GM08714 (cell line): ENCODE results near the gene RAG2.
"Not testable (repeated sequence)": the region's sequence is repeated elsewhere in the genome, so short reads cannot be mapped to it uniquely, and the experiment has no call there.

ENCODE experiments used
- H3K4me3 ChIP-seq: fragments of 200-500 bp; sonication (Bioruptor generic); 2 replicates; pipeline ENCODE4 v1.5.1; 2014; ENCODE audit warnings: mild to moderate bottlenecking, low read length, inconsistent platforms
- ZNF274 ChIP-seq: IDR thresholded peaks from 2 replicates; pipeline ENCODE4 v1.6.1; 2012; ENCODE audit warnings: mild to moderate bottlenecking, low read depth, low read length

The RAG2 gene

DNA sequence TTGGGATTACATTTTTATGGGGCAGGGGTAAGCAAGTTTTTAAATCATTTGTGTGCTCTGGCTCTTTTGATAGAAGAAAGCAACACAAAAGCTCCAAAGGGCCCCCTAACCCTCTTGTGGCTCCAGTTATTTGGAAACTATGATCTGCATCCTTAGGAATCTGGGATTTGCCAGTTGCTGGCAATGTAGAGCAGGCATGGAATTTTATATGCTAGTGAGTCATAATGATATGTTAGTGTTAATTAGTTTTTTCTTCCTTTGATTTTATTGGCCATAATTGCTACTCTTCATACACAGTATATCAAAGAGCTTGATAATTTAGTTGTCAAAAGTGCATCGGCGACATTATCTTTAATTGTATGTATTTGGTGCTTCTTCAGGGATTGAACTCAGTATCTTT, 20.2 kb downstream of the RAG2 start:
- no peak overlapping the region for H3K4me3 ChIP-seq
- TF ChIP-seq ZNF274: no peak

DNA sequence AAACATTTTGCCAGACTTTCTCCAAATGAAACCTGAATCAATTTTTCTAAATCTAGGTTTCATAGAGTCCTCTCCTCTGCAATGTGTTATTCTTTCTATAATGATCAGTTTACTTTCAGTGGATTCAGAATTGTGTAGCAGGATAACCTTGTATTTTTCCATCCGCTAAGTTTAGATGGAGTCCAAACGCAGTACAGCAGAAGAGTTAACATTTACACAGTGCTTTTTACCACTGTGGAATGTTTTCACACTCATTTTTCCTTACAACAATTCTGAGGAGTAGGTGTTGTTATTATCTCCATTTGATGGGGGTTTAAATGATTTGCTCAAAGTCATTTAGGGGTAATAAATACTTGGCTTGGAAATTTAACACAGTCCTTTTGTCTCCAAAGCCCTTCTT, 20.7 kb downstream of the RAG2 start:
- no peak for TF ChIP-seq ZNF274
- no peak overlapping the region for H3K4me3 ChIP-seq

DNA sequence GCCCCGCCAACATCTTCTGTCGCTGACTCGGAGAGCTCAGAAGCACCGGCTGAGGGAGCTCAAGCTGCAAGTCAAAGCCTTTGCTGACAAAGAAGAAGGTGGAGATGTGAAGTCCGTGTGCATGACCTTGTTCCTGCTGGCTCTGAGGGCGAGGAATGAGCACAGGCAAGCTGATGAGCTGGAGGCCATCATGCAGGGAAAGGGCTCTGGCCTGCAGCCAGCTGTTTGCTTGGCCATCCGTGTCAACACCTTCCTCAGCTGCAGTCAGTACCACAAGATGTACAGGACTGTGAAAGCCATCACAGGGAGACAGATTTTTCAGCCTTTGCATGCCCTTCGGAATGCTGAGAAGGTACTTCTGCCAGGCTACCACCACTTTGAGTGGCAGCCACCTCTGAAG, 23.6 kb downstream of the RAG2 start:
- no peak for TF ChIP-seq ZNF274
- no peak overlapping the region for H3K4me3 ChIP-seq

DNA sequence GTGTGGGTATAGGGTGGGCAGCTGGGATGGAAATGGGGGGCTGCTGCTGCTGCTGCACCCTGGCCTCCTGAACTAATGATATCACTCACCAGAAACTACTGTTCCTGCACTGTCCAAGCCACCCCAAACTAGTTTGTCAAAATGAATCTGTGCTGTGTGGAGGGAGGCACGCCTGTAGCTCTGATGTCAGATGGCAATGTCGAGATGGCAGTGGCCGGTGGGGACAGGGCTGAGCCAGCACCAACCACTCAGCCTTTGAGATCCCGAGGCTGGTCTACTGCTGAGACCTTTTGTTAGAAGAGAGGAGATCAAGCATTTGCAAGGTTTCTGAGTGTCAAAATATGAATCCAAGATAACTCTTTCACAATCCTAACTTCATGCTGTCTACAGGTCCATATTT, 28.9 kb downstream of the RAG2 start:
- no peak overlapping the region for H3K4me3 ChIP-seq
- TF ChIP-seq ZNF274: no peak

DNA sequence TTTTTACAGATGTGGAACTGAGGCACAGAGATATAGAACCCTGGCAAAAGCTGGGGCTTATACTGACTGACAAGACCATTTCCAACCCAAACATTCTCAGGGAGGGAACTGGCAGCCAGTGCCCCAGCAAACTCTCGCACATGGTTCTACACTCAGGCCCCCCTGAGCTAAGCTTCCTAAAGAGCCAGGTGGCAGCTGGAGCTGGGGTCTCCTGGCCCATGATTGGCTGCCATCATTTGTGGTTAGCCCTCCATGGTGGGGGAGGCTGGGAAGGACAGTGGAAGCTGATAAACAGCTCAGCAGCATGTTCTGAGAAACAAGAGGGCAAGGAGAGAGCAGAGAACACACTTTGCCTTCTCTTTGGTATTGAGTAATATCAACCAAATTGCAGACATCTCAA, 30.3 kb downstream of the RAG2 start, which contains the start of gene RAG1:
Gene RAG1 (plus strand): TSS at position 314 of the 400 bp plus-strand sequence. CDS start 5,298 bp downstream, outside the sequence.
- TF ChIP-seq ZNF274: no peak

DNA sequence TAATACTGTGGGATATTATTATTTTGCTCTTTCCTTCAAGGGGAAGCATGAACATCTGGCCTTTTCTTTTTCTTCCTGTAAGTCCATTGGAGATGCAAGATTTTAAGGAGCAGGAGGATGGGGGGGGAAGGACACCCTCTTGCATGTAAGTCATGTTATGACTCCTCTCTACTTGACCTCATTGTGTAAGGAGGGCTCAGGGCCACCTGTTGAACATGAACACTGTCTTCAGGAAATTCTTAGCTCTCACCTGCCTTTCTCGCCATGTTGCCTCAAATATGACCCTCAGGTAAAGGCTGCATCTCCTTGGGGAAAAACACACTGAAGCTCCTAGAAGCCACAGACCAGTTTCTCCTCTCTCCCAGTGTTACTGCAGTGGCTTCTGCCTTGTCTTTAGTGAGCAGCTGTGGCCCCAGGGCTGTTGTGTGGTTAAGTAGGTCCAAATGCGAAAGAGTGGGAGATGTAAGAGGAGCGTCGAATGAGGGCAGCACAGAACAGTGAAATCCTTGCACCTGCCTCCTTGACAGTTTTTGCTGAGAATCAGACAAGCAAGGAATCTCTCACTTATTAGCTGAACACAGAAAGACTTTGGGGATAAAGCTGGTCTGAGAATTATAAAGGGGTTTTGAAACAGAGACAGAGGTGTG, 31.5 kb downstream of the RAG2 start:
- no peak overlapping the region for H3K4me3 ChIP-seq
- TF ChIP-seq ZNF274: no peak

More for the DNA sequence above, 30.3 kb downstream of the RAG2 start, which contains the start of gene RAG1:
- no peak within 1 kb of the TSS for H3K4me3 ChIP-seq

DNA sequence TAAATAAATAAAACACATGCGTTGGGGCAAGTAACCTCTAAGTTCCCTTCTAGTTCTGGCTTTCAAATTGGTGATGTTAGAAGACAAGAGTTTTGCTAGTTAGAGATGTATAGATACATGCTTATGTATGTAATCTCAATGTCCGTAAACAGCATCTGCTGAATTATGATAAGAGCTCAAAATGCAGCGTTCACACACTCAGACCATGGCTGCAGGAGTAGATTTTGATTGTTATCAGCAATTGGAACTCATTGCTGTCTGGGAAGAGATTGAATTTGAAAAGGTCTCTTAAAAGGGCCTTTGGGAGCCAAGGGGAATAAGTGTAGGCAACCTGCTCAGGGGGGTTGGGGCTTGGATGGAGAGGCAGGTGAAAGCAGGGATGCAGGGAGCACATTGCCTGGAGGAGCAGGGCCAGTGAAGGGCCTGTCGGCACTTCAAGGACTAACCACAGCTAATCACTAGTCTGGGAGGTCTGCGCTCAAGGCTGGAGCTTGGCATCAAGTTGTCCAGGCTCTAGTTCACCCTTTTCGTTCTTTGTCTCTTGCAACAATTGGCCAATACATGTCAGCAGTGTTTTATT, 32.9 kb downstream of the RAG2 start:
- H3K4me3 ChIP-seq: no peak overlapping the region
- no peak for TF ChIP-seq ZNF274

DNA sequence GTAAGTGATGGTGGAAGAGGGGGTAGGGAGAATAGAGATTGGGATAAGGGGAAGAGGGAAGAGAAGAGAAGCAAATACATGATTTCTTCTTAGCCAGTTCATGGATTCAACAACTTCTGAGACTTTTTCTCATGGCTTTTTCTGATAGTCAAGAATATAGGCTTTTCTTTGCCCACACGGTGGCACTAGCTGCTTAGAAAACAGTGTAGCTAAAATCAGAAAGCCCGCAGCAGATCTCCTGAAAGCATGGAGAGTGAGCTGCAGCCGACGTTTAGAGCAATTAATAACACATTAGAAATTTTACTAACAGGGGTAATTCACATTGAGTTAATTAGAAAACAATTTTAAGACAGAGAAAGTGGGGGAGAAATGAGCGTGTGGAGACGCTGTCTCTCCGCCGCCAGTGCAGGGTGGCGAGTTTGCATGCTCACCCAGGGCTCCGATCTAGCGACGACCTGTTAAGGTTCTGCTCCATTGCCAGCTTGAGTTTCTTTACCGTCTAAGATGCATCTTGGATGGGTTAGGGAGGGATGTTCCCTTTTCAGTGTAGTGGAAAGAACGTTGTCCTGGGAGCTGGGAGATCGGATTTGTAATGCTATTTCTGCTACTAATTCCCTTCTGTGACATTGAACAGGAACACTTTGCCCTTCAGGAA, 33.5 kb downstream of the RAG2 start:
- peak overlapping the region; percentile 17; the same call in 1 of the 2 replicates for H3K4me3 ChIP-seq
- TF ChIP-seq ZNF274: no peak

DNA sequence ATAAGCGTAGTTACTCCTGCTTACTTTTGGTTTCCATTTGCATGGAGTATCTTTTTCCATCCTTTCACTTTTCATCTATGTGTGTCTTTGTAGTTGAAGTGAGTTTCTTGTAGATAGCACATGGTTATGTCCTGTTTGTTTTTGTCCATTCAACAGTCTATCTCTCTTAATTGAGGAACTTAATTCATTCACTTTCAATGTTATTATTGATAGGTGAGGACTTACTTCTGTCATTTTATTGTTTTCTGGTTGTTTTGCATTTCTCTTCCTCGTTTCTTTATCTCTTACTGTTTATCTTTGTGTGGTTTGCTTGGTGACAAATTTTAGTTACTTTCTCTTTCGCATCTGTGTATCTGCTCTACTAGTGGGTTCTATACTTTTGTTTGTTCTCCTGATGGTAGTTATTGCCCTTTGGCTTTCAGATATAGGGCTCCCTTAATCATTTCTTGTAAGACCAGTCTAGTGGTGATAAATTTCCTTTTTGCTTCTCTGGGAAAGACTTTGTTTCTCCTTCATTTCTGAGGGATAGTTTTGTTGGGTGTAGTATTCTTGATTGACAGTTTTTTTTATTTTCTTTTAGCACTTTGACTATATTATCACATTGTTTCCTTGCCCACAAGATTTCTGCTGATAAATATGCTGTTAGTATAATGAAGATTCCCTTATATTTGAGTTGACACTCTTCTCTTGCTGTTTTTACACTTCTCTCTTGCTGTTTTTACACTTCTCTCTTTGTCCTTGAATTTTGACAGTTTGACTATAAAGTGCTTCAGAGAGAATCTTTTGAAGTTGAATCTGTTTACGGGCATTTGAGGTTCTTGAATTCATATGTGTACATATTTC, 39.2 kb downstream of the RAG2 start:
- no peak overlapping the region for H3K4me3 ChIP-seq
- no peak for TF ChIP-seq ZNF274

DNA sequence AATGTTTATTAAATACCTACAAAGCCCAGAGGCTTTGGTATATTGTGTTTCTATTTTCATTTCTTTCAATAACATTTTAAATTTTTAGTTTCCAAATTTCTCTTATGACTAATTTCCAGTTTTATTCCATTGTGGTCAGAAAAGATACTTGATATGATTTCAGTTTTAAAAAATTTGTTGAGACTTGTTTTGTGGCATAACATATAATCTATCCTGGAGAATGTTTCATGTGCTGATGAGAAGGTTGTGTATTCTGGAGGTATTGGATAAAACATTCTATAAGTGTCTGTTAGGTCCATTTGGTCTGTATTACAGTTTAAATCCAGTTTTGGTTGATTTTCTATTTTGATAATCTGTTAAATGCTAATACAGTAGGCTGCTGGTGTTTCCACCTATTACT, 40.0 kb downstream of the RAG2 start:
- H3K4me3 ChIP-seq: no peak overlapping the region
- TF ChIP-seq ZNF274: no peak

DNA sequence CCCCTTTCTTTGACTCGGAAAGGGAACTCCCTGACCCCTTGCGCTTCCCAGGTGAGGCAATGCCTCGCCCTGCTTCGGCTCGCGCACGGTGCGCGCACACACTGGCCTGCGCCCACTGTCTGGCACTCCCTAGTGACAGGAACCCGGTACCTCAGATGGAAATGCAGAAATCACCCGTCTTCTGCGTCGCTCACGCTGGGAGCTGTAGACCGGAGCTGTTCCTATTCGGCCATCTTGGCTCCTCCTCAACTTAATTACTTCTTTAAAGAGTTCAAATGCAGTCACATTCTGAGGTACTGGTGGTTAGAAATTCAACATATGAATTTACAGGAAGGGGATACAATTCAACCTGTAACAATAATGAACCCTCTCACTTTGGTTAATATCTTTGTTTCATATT, 40.6 kb downstream of the RAG2 start:
- H3K4me3 ChIP-seq: not testable (repeated sequence)

DNA sequence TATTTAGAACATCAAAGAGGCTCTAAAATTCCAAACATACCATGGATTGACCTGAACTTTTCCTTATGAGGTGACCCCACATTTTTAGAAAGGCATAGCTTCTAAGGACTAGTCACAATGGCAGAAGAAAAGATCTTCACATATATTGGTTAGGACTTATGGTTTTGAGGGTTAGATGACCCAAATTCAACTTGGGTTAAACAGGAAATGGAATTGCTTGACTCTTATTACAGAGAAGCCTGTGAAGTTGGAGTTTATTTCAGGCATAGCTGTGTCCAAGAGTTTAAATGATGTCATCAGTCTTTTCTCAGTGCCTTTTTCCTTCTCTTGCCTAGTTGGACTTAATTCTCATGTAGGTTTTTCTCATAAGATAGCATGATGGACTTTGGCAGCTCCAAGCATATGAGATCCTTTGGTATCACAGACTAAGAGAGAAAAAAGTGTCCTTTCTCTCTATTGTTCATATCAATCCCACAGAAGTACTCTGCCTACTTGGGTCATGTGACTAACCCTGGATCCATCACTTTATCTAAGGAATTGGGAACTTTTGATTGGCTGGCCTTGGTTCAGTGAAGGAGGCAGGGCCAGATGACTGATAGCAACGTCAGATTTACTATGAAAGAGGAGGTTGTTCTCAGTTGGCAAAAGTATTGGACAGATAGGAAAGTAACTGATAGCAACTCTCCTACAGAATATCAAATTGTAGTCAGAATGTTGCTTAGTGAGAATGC, 47.5 kb downstream of the RAG2 start:
- TF ChIP-seq ZNF274: no peak
- no peak overlapping the region for H3K4me3 ChIP-seq
